Measurements from ENCODE around the gene CNGA4.
A peak's percentile ranks its signal among the peaks of the same experiment; 100 is the strongest.
"Not testable (repeated sequence)": the region's sequence is repeated elsewhere in the genome, so short reads cannot be mapped to it uniquely, and the experiment has no call there.

CNGA4 gene

GRCh38 chr11:6241316-6241715 lies 2.4 kb downstream of the CNGA4 start:
- Histone ChIP-seq H3K9me3 (ENCODE audit: severe bottlenecking) (no peaks in the 10 kb centered on the region), H3K36me3 (no peaks in the 10 kb centered on the region), H3K4me3 (ENCODE audit: low read depth, low read length) (no peak overlapping the region), H3K27me3 (ENCODE audit: insufficient read depth, low read depth, severe bottlenecking) (peaks cover 3% of the 10 kb centered on the region), H3K27ac (no peak overlapping the region)
- no peak for TF ChIP-seq CTCF (IDR thresholded peaks at IDR 0.05; ENCODE audit: low read depth, low read length)
- no peak for DNase-seq

- Histone ChIP-seq H3K9me3 (ENCODE audit: severe bottlenecking) (no peaks in the 10 kb centered on the region), H3K27ac (no peak overlapping the region), H3K4me3 (ENCODE audit: low read depth, low read length) (no peak overlapping the region), H3K36me3 (no peaks in the 10 kb centered on the region), H3K27me3 (ENCODE audit: insufficient read depth, low read depth, severe bottlenecking) (no peaks in the 10 kb centered on the region)
- no peak for DNase-seq
- TF ChIP-seq CTCF (IDR thresholded peaks at IDR 0.05; ENCODE audit: low read depth, low read length) = no peak
Measured at GRCh38 chr11:6245536-6245935, 6.6 kb downstream of the CNGA4 start.

- no peaks in the 10 kb centered on the region for H3K36me3 ChIP-seq
- no peak overlapping the region for H3K27ac ChIP-seq
- H3K27me3 ChIP-seq (ENCODE audit: insufficient read depth, low read depth, severe bottlenecking) = no peaks in the 10 kb centered on the region
- DNase-seq = no peak
- no peak for TF ChIP-seq CTCF (IDR thresholded peaks at IDR 0.05; ENCODE audit: low read depth, low read length)
- no peaks in the 10 kb centered on the region for H3K9me3 ChIP-seq (ENCODE audit: severe bottlenecking)
- H3K4me3 ChIP-seq (ENCODE audit: low read depth, low read length) = no peak overlapping the region
Measured at GRCh38 chr11:6248248-6248647, 9.4 kb downstream of the CNGA4 start.

GRCh38 chr11:6248897-6249296 lies 10.0 kb downstream of the CNGA4 start:
- H3K27ac ChIP-seq; H3K4me3 ChIP-seq (ENCODE audit: low read depth, low read length); H3K27me3 ChIP-seq (ENCODE audit: insufficient read depth, low read depth, severe bottlenecking); H3K9me3 ChIP-seq (ENCODE audit: severe bottlenecking); H3K36me3 ChIP-seq; DNase-seq: not testable (repeated sequence)

GRCh38 chr11:6249770-6250555 lies 11.1 kb downstream of the CNGA4 start:
- no peaks in the 10 kb centered on the region for H3K27me3 ChIP-seq (ENCODE audit: insufficient read depth, low read depth, severe bottlenecking)
- no peak for DNase-seq
- no peaks in the 10 kb centered on the region for H3K36me3 ChIP-seq
- no peak for TF ChIP-seq CTCF (IDR thresholded peaks at IDR 0.05; ENCODE audit: low read depth, low read length)
- H3K9me3 ChIP-seq (ENCODE audit: severe bottlenecking) = no peaks in the 10 kb centered on the region
- H3K4me3 ChIP-seq (ENCODE audit: low read depth, low read length) = no peak overlapping the region
- H3K27ac ChIP-seq = no peak overlapping the region

GRCh38 chr11:6251120-6251733 lies 12.3 kb downstream of the CNGA4 start:
- Histone ChIP-seq H3K27me3 (ENCODE audit: insufficient read depth, low read depth, severe bottlenecking) (no peaks in the 10 kb centered on the region), H3K9me3 (ENCODE audit: severe bottlenecking) (peaks cover 3% of the 10 kb centered on the region), H3K4me3 (ENCODE audit: low read depth, low read length) (no peak overlapping the region), H3K36me3 (no peaks in the 10 kb centered on the region), H3K27ac (no peak overlapping the region)
- peak; percentile 85 for DNase-seq
- TF ChIP-seq CTCF (IDR thresholded peaks at IDR 0.05; ENCODE audit: low read depth, low read length) = peak; percentile 94

Measured in WERI-Rb-1 (cell line).